KMS-11 (cell line): ENCODE data around the gene SHROOM1.

Experiments
- H2AFZ ChIP-seq: fragments of 200-600 bp; sonication (generic); 2 replicates; pipeline ENCODE4 v1.6.1; 2016; ENCODE audit warnings: antibody characterized with exemption, mixed run types, low read depth
- H3K27ac ChIP-seq: fragments of 200-600 bp; sonication (generic); 2 replicates; pipeline ENCODE4 v1.6.1; 2016; ENCODE audit warnings: mild to moderate bottlenecking, mixed run types
- H3K27me3 ChIP-seq: fragments of 200-600 bp; sonication (generic); 2 replicates; pipeline ENCODE4 v1.6.1; 2017; ENCODE audit warnings: mild to moderate bottlenecking, low read depth, mixed run types, moderate library complexity; ENCODE audit not compliant: insufficient read depth
- H3K36me3 ChIP-seq: fragments of 200-600 bp; sonication (generic); 2 replicates; pipeline ENCODE4 v1.6.1; 2017; ENCODE audit warnings: mild to moderate bottlenecking, mixed run types; ENCODE audit not compliant: insufficient read depth
- H3K4me1 ChIP-seq: fragments of 200-600 bp; sonication (generic); 2 replicates; pipeline ENCODE4 v1.6.1; 2016; ENCODE audit warnings: mild to moderate bottlenecking, low read depth, mixed run types; ENCODE audit not compliant: poor library complexity, severe bottlenecking
- H3K4me2 ChIP-seq: fragments of 200-600 bp; sonication (generic); 2 replicates; pipeline ENCODE4 v1.7.0; 2016; ENCODE audit warnings: mild to moderate bottlenecking, mixed run types
- H3K4me3 ChIP-seq: fragments of 200-600 bp; sonication (generic); IDR thresholded peaks from 2 replicates; pipeline ENCODE4 v1.6.1; 2017; ENCODE audit warnings: low read depth, low read length, mixed read lengths; ENCODE audit not compliant: insufficient read depth
- H3K79me2 ChIP-seq: fragments of 200-600 bp; sonication (generic); 2 replicates; pipeline ENCODE4 v1.6.1; 2016; ENCODE audit warnings: low read depth, mixed run types; ENCODE audit not compliant: insufficient read depth
- H3K9ac ChIP-seq: fragments of 200-600 bp; sonication (generic); 2 replicates; pipeline ENCODE4 v1.6.1; 2016; ENCODE audit warnings: mild to moderate bottlenecking, mixed run types
- H4K20me1 ChIP-seq: fragments of 200-600 bp; sonication (generic); 2 replicates; pipeline ENCODE4 v1.6.1; 2016; ENCODE audit warnings: mild to moderate bottlenecking, mixed run types; ENCODE audit not compliant: insufficient read depth
- CTCF ChIP-seq: fragments of 200-600 bp; sonication (generic); conservative IDR thresholded peaks from 2 replicates; pipeline ENCODE4 v1.6.1; 2017; ENCODE audit warnings: low read depth, mild to moderate bottlenecking, antibody characterized with exemption, low read length, moderate library complexity, mixed read lengths

The SHROOM1 gene

GRCh38 chr5:132773114-132773513 lies 57.3 kb downstream of the SHROOM1 start:
- H3K36me3 ChIP-seq = no peaks in the 10 kb centered on the region
- H2AFZ ChIP-seq = no peak overlapping the region
- H3K79me2 ChIP-seq = peaks cover 4% of the 10 kb centered on the region; the same call in 1 of the 2 replicates
- H3K4me3 ChIP-seq = no peak overlapping the region
- peaks cover 24% of the 10 kb centered on the region for H3K4me1 ChIP-seq
- H3K9ac ChIP-seq = no peak overlapping the region
- no peaks in the 10 kb centered on the region for H3K27me3 ChIP-seq
- no peak overlapping the region for H3K4me2 ChIP-seq
- H3K27ac ChIP-seq = no peak overlapping the region
- no peak for TF ChIP-seq CTCF
- no peaks in the 10 kb centered on the region for H4K20me1 ChIP-seq

DNA sequence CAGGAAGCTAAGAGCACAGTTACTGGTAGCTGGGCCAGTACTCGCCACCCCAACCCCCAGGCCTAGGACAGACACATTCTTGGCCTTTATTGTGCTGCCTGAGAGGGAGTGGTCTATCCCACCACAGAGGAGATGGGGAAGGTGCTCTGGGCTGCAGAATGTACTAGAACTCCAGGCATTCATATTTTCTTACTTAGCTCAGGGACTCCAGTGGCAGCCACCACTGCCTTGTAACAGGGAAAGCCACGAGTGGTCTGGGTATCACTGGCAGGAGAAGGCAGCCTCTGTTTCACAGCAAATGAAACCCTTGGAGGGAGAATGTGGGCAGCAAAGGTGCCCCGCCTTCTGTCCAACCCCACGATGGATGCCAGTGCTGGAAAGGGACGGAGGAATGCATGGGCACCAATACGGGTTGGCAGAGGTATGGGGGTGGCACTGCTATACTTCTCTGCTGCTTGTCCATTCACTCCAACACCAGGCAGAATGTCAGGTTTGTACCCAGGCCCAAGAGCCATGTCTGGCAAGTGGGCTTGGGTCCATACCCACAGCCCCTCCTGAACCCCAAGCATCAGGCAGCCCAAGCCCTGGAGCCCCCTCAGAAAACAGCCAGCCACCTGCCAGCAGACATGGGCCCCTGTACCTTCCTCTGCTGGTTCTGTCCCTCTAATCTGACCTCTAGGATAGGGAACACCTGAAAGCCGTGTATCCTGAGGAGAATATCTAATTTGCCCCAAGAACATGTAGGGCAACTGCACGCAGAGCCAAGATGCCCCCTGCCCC lies 58.0 kb downstream of the SHROOM1 start:
- H2AFZ ChIP-seq = no peak overlapping the region
- H3K4me3 ChIP-seq = no peak overlapping the region
- H3K27me3 ChIP-seq = no peaks in the 10 kb centered on the region
- H3K36me3 ChIP-seq = no peaks in the 10 kb centered on the region
- peaks cover 20% of the 10 kb centered on the region for H3K4me1 ChIP-seq
- peaks cover 4% of the 10 kb centered on the region; the same call in 1 of the 2 replicates for H3K79me2 ChIP-seq
- H3K9ac ChIP-seq = no peak overlapping the region
- H3K27ac ChIP-seq = no peak overlapping the region
- H3K4me2 ChIP-seq = no peak overlapping the region
- TF ChIP-seq CTCF = no peak
- H4K20me1 ChIP-seq = no peaks in the 10 kb centered on the region
